CD4-positive, CD25-positive, alpha-beta regulatory T cell (primary cell): ENCODE results near the gene GLB1L. TPM values are rescaled to one million over a fixed set of nuclear protein-coding genes. Genes with fewer than 3 reads are reported as not detected.
A peak's percentile ranks its signal among the peaks of the same experiment; 100 is the strongest.

Source experiments
- ATAC-seq, 2 donors: fragments of 150-1000 bp; cut with Tn5 transposase; one replicate each; pipeline ENCODE4 v1.10.0; 2021; ENCODE audit warnings: low read depth in 2 of 2, moderate number of reproducible peaks in 2 of 2, moderate library complexity in 1 of 2
- DNase-seq, 3 donors: peaks; one replicate each; pipeline versions ENCODE4 v3.0.0 to v3.0.0-alpha.2; 2012 to 2022; ENCODE audit warnings: mixed read lengths in 1 of 3
- H3K27ac ChIP-seq: one replicate; pipeline ENCODE4 v1.7.0; 2013; ENCODE audit warnings: mild to moderate bottlenecking, low read length; ENCODE audit not compliant: insufficient read depth, poor library complexity, severe bottlenecking
- H3K27me3 ChIP-seq: one replicate; pipeline ENCODE4 v1.7.0; 2013; ENCODE audit warnings: low read length; ENCODE audit not compliant: control insufficient read depth, insufficient read depth
- H3K36me3 ChIP-seq: one replicate; pipeline ENCODE4 v1.7.0; 2013; ENCODE audit warnings: mild to moderate bottlenecking, low read length, moderate library complexity; ENCODE audit not compliant: control insufficient read depth, insufficient read depth
- H3K4me1 ChIP-seq: 2 replicates; pipeline ENCODE4 v1.7.0; 2013; ENCODE audit warnings: mild to moderate bottlenecking, low read length; ENCODE audit not compliant: insufficient read depth, control insufficient read depth, poor library complexity, severe bottlenecking
- H3K4me3 ChIP-seq: one replicate; pipeline ENCODE4 v1.7.0; 2013; ENCODE audit warnings: low read depth, mild to moderate bottlenecking, low read length, moderate library complexity
- H3K9me3 ChIP-seq, 2 experiments: 1 replicate in 1 of 2; 2 replicates in 1 of 2; pipeline ENCODE4 v1.7.0; 2013; ENCODE audit warnings: low read length in 2 of 2, mild to moderate bottlenecking in 1 of 2, moderate library complexity in 1 of 2; ENCODE audit not compliant: control insufficient read depth in 2 of 2
- H3K27ac Mint-ChIP-seq, 3 donors: one replicate each; pipeline ENCODE4 v1.8.0; 2020 to 2022; ENCODE audit warnings: mild to moderate bottlenecking in 3 of 3, mixed read lengths in 3 of 3, moderate library complexity in 2 of 3
- H3K27me3 Mint-ChIP-seq: one replicate; pipeline ENCODE4 v1.8.0; 2022; ENCODE audit warnings: mild to moderate bottlenecking, mixed read lengths
- H3K36me3 Mint-ChIP-seq: one replicate; pipeline ENCODE4 v1.8.0; 2020; ENCODE audit warnings: mixed read lengths
- H3K4me1 Mint-ChIP-seq, 4 donors: one replicate each; pipeline ENCODE4 v1.8.0; 2020 to 2022; ENCODE audit warnings: mixed read lengths in 4 of 4, mild to moderate bottlenecking in 1 of 4
- H3K4me3 Mint-ChIP-seq, 4 donors: one replicate each; pipeline ENCODE4 v1.8.0; 2020 to 2022; ENCODE audit warnings: mild to moderate bottlenecking in 4 of 4, mixed read lengths in 4 of 4, moderate library complexity in 3 of 4
- H3K9me3 Mint-ChIP-seq, 7 donors: one replicate each; pipeline ENCODE4 v1.8.0; 2020 to 2022; ENCODE audit warnings: mixed read lengths in 7 of 7, mild to moderate bottlenecking in 3 of 7, moderate library complexity in 2 of 7
- polyA plus RNA-seq, 4 donors: library from polyadenylated mRNA; unstranded; fragments of 300-500 nt; fragmentation: Illumina TruSeq; gene quantifications; one replicate each; pipeline ENCODE4 v1.2.3, GENCODE V29; 2021
- total RNA-seq: library from RNA; stranded (reverse); gene quantifications from one replicate; pipeline ENCODE4 v1.2.3, GENCODE V29; 2022

Gene GLB1L
- total and polyA plus RNA-seq, 5 donors from 2014 or later: 0.78 to 1.1 (median 0.88) TPM; not detected in 1

- ATAC-seq: no peak
- H3K9me3 Mint-ChIP-seq: peaks cover 0 to 2% (median 0%) of the 10 kb centered on the region in 7 donors
Observed at GRCh38 chr2:219250049-219250781, 5.0 kb upstream of the GLB1L start.

GRCh38 chr2:219249203-219249980 is 4.1 kb upstream of the GLB1L start:
- ATAC-seq (no peak), DNase-seq (peak; percentile 23 to 66 (median 44))
- Histone ChIP-seq H3K27ac (peak overlapping the region; percentile 94), H3K36me3 (peaks cover 32% of the 10 kb centered on the region), H3K4me1 (peaks cover 88% of the 10 kb centered on the region), H3K27me3 (no peaks in the 10 kb centered on the region), H3K9me3 (no peaks in the 10 kb centered on the region), H3K4me3 (peak overlapping the region; percentile 84)
- peaks cover 26 to 79% (median 58%) of the 10 kb centered on the region in 4 donors for H3K4me1 Mint-ChIP-seq
- H3K27me3 Mint-ChIP-seq: peaks cover 6% of the 10 kb centered on the region
- H3K4me3 Mint-ChIP-seq: peak overlapping the region; percentile 96 to 100 (median 98)
- H3K27ac Mint-ChIP-seq: peak overlapping the region; percentile 95 to 98 (median 96)
- peaks cover 0 to 2% (median 0%) of the 10 kb centered on the region in 7 donors for H3K9me3 Mint-ChIP-seq
- peaks cover 37% of the 10 kb centered on the region for H3K36me3 Mint-ChIP-seq

More at GRCh38 chr2:219250049-219250781, 5.0 kb upstream of the GLB1L start:
- H3K27me3 ChIP-seq: no peaks in the 10 kb centered on the region
- peaks cover 10% of the 10 kb centered on the region for H3K27me3 Mint-ChIP-seq
- peak overlapping the region; percentile 95 to 98 (median 96) for H3K27ac Mint-ChIP-seq
- peaks cover 80% of the 10 kb centered on the region for H3K4me1 ChIP-seq
- H3K4me1 Mint-ChIP-seq: peaks cover 26 to 77% (median 61%) of the 10 kb centered on the region in 4 donors
- peak in 1 of 3 donors; percentile 34 for DNase-seq
- peak overlapping the region; percentile 94 for H3K27ac ChIP-seq
- peak overlapping the region; percentile 96 to 100 (median 98) for H3K4me3 Mint-ChIP-seq
- peaks cover 37% of the 10 kb centered on the region for H3K36me3 Mint-ChIP-seq
- peak overlapping the region; percentile 84 for H3K4me3 ChIP-seq
- H3K36me3 ChIP-seq: peaks cover 32% of the 10 kb centered on the region
- no peaks in the 10 kb centered on the region for H3K9me3 ChIP-seq

DNA sequence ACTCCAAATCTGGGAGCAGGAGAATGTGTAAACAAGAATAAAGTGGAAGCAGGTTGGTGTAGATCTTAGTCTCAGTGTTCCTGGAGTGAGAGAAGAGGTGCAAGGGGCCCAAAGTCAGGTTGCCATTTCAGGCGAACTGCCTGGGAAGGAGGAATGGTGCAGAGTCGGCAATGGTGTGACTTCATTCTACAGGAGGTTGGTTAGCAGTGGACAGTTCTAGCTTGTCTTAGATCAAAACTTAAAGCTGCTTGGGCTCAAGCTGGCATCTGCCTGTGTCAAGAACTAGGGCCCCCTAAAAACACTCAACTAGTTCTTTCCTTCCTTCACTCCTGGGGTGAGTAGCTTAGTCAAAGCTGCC is 3.6 kb upstream of the GLB1L start:
- H3K4me3 Mint-ChIP-seq: peak overlapping the region; percentile 96 to 100 (median 98)

GRCh38 chr2:219247678-219248642 is 2.7 kb upstream of the GLB1L start:
- peak overlapping the region; percentile 94 for H3K27ac ChIP-seq
- ATAC-seq: peak; percentile 73 to 79
- no peaks in the 10 kb centered on the region for H3K9me3 ChIP-seq
- H3K36me3 ChIP-seq: peaks cover 32% of the 10 kb centered on the region
- Mint-ChIP-seq H3K9me3 (peaks cover 0 to 2% (median 0%) of the 10 kb centered on the region in 7 donors), H3K27me3 (peaks cover 6% of the 10 kb centered on the region), H3K36me3 (peaks cover 37% of the 10 kb centered on the region), H3K4me3 (peak overlapping the region; percentile 96 to 100 (median 98)), H3K4me1 (peaks cover 26 to 85% (median 59%) of the 10 kb centered on the region in 4 donors), H3K27ac (peak overlapping the region; percentile 95 to 98 (median 96))
- H3K4me3 ChIP-seq: peak overlapping the region; percentile 84
- H3K4me1 ChIP-seq: peaks cover 85% of the 10 kb centered on the region
- no peaks in the 10 kb centered on the region for H3K27me3 ChIP-seq
- DNase-seq: peak; percentile 40 to 87 (median 79)

More for the DNA sequence above, 3.6 kb upstream of the GLB1L start:
- Histone ChIP-seq H3K4me3 (peak overlapping the region; percentile 84), H3K27ac (peak overlapping the region; percentile 94), H3K4me1 (peaks cover 85% of the 10 kb centered on the region), H3K27me3 (no peaks in the 10 kb centered on the region), H3K36me3 (peaks cover 32% of the 10 kb centered on the region), H3K9me3 (no peaks in the 10 kb centered on the region)
- DNase-seq (no peak), ATAC-seq (no peak)
- Mint-ChIP-seq H3K4me1 (peaks cover 26 to 83% (median 58%) of the 10 kb centered on the region in 4 donors), H3K9me3 (peaks cover 0 to 2% (median 0%) of the 10 kb centered on the region in 7 donors), H3K27me3 (peaks cover 6% of the 10 kb centered on the region), H3K36me3 (peaks cover 37% of the 10 kb centered on the region), H3K27ac (peak overlapping the region; percentile 95 to 98 (median 96))

DNA sequence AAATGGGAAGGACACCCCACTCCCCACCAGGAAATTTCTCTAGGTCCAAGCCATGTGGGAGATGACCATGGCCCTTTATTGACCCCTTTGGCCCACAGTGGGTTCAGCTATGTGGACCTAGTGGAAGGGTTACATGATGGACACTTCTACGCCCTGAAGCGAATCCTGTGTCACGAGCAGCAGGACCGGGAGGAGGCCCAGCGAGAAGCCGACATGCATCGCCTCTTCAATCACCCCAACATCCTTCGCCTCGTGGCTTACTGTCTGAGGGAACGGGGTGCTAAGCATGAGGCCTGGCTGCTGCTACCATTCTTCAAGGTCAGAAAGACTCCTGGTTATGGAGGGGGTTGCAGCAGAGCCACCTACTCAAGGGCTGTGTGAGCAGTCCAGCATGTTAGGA is 1.3 kb upstream of the GLB1L start:
- ATAC-seq (no peak), DNase-seq (no peak)
- H3K27me3 ChIP-seq: no peaks in the 10 kb centered on the region
- peak overlapping the region; percentile 84 for H3K4me3 ChIP-seq
- no peaks in the 10 kb centered on the region for H3K9me3 ChIP-seq
- H3K4me1 ChIP-seq: peaks cover 72% of the 10 kb centered on the region
- peaks cover 26 to 73% (median 53%) of the 10 kb centered on the region in 4 donors for H3K4me1 Mint-ChIP-seq
- H3K27ac Mint-ChIP-seq: peak overlapping the region; percentile 96 to 98 (median 96)
- H3K36me3 ChIP-seq: peaks cover 26% of the 10 kb centered on the region
- no peaks in the 10 kb centered on the region for H3K27me3 Mint-ChIP-seq
- peak overlapping the region; percentile 94 for H3K27ac ChIP-seq
- H3K36me3 Mint-ChIP-seq: peaks cover 33% of the 10 kb centered on the region
- H3K9me3 Mint-ChIP-seq: no peaks in the 10 kb centered on the region
- H3K4me3 Mint-ChIP-seq: peak overlapping the region; percentile 96 to 100 (median 98)

- peak overlapping the region; percentile 96 to 100 (median 98) for H3K4me3 Mint-ChIP-seq
- Histone ChIP-seq H3K27ac (peak overlapping the region; percentile 94), H3K9me3 (no peaks in the 10 kb centered on the region), H3K36me3 (peaks cover 19% of the 10 kb centered on the region), H3K4me1 (peaks cover 65% of the 10 kb centered on the region), H3K27me3 (no peaks in the 10 kb centered on the region), H3K4me3 (peak overlapping the region; percentile 84)
- peaks cover 27% of the 10 kb centered on the region for H3K36me3 Mint-ChIP-seq
- peaks cover 26 to 66% (median 47%) of the 10 kb centered on the region in 4 donors for H3K4me1 Mint-ChIP-seq
- DNase-seq (peak in 1 of 3 donors; percentile 30), ATAC-seq (no peak)
- H3K27me3 Mint-ChIP-seq: no peaks in the 10 kb centered on the region
- peak overlapping the region; percentile 96 to 98 (median 96) for H3K27ac Mint-ChIP-seq
- no peaks in the 10 kb centered on the region for H3K9me3 Mint-ChIP-seq
Observed at GRCh38 chr2:219245899-219246230, 621 bp upstream of the GLB1L start.

DNA sequence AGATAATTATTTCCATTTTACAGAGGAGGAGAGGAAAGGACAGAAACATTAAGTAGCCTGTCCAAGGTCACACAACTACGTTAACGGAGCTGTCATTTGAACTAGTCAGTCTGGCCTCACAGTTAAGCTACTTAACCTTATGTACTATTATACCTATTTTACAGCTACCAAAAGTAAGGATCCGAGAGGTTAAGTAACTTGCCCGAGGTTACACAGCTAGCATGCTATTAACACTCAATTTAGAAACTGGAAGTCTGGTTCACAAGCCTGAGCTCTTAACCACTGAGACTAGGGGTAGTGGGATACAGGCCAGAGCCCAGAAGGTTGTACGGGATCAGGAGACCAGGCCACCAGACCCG is 476 bp downstream of the GLB1L start:
- peaks cover 10% of the 10 kb centered on the region for H3K36me3 ChIP-seq
- peak overlapping the region; percentile 94 for H3K27ac ChIP-seq
- peak overlapping the region; percentile 84 for H3K4me3 ChIP-seq
- no peaks in the 10 kb centered on the region for H3K27me3 ChIP-seq
- H3K4me1 ChIP-seq: peaks cover 54% of the 10 kb centered on the region
- Mint-ChIP-seq H3K4me1 (peaks cover 23 to 55% (median 37%) of the 10 kb centered on the region in 4 donors), H3K27ac (peak overlapping the region; percentile 96 to 98 (median 96)), H3K27me3 (no peaks in the 10 kb centered on the region), H3K36me3 (peaks cover 18% of the 10 kb centered on the region), H3K4me3 (peak overlapping the region; percentile 96 to 100 (median 98)), H3K9me3 (no peaks in the 10 kb centered on the region)
- H3K9me3 ChIP-seq: no peaks in the 10 kb centered on the region
- ATAC-seq: no peak
- DNase-seq: no peak
